Daoy (cell line): ENCODE data around the gene PRODH2. TPM values are rescaled to one million over a fixed set of nuclear protein-coding genes. Genes with fewer than 3 reads are reported as not detected.
"Not testable (repeated sequence)": the region's sequence is repeated elsewhere in the genome, so short reads cannot be mapped to it uniquely, and the experiment has no call there.

ENCODE experiments used
- DNase-seq: peaks from one replicate; pipeline ENCODE4 v3.0.0-alpha.2; 2015; ENCODE audit warnings: low read depth
- total RNA-seq: library from RNA; depleted of rRNA; stranded (reverse); fragments of >200 nt; shearing (Covaris generic); gene quantifications from 2 replicates; pipeline ENCODE4 v1.2.3, GENCODE V29; 2014

PRODH2 gene
- total RNA-seq, 1 experiment from 2014 or later: not detected

- no peak for DNase-seq
Observed at GRCh38 chr19:35796645-35797542, 15.8 kb downstream of the PRODH2 start.

- DNase-seq: not testable (repeated sequence)
Observed at GRCh38 chr19:35795564-35795963, 17.1 kb downstream of the PRODH2 start.

DNA sequence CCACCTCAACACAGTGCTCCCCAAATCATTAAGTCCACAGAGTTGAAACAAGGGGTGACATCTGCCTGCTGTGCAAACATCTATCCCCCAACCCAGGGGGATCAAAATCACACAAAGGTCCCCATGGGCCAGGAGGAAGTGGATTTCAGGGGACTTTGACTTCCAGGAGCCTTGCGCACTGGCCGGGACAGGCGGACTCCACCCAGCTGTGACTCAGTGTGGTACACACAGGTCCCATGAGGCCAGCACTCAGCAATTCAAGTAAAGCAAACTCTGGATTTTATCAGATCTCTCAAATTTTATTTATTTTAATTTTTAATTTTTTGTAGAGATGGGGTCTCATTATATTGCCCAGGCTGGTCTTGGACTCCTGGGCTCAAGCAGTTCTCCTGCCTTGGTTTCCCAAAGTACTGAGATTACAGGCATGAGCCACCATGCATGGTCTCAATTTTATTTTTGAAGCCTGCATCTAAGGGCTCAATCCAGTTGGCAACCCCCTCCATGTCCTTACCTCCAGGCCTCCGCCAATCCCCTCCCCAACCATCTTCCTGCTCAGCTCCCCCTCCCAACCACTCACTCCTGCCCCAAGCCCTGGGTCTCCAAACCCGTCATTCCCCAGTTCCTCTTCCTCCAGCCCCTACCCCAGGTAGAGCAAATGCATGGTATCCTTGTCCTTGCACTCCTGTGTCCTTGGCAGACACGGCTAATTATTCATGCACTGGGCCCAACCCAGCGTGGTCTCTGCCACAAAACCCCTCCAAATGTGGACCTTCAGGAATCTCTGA is 19.1 kb downstream of the PRODH2 start:
- peak; percentile 41 for DNase-seq

DNA sequence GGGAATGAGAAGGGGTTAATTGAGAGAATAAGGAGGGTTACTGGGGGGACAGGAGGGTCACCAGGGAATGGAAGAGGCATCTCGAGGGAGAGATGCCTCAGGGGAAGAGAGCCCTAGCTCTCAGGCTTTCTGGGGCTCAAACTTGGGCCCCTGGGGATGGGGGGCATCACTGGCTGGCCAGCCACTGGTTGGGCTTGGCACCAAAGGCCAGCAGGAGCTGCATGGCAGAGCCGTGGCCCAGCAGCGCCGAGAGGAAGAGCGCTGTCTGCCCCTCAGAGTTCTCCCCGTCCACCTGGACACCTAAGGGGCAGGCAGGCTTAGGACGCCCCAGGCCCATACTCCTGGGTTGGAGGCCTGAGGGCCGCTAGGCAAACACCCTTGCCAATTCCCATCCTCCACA is 19.8 kb downstream of the PRODH2 start:
- DNase-seq: no peak

DNA sequence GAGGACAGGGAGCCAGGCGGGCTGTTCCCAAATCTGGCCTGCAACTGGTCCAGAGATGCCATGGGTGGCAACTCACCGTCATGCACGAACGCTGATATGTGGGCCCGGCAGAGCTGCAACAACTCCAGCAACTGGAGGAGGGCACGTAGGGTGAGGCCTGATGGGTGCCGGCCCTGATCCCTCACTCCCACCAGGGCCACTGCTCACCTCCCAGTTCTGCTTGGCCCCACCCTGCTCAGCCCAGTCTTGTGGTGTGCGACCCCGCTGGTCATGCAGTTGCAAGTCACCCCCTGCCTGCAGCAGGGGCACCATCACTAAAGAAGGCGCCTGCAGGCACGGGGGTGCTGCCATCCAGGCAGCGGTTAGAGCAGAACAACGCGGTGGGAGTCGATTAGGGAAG is 20.3 kb downstream of the PRODH2 start:
- DNase-seq: no peak

GRCh38 chr19:35791814-35792279 is 20.8 kb downstream of the PRODH2 start:
- DNase-seq: no peak

- no peak for DNase-seq
Observed at GRCh38 chr19:35790981-35791813, 21.4 kb downstream of the PRODH2 start.

- no peak for DNase-seq
Observed at GRCh38 chr19:35789978-35790944, 22.4 kb downstream of the PRODH2 start.

- DNase-seq: no peak
Observed at GRCh38 chr19:35789195-35789977, 23.3 kb downstream of the PRODH2 start.

DNA sequence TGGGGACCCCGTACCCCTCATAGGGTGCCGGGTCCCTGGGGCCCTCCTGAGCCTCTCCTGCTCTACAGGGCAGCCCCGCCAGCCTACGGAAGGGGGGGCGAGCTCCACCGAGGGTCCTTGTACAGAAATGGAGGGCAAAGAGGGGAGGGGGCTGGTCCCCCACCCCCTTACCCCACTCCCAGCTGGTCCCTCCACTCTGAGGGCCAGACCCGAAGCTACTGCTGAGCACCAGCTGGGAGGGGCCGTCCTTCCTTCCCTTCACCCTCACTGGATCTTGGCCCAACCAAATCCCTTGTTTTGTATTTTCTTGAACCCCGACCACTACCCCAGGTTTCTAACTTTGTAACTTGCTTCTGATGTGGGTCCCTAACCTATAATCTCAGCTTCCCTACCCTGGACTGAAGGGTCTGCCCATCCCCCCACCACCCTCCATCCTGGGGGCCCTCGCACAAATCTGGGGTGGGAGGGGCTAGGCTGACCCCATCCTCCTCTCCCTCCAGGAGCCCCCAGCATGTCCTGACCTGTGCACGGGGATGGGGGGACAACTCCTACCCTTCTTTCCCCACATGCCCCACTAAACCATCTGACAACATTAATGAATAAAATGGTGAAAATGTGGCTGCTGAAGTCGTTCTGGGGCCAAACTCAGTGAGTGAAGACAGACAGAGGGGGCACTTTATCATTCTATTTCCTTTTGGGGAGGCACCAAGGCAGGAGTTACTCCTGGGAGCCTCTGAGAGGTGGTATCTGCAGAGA is 24.3 kb downstream of the PRODH2 start:
- no peak for DNase-seq

DNA sequence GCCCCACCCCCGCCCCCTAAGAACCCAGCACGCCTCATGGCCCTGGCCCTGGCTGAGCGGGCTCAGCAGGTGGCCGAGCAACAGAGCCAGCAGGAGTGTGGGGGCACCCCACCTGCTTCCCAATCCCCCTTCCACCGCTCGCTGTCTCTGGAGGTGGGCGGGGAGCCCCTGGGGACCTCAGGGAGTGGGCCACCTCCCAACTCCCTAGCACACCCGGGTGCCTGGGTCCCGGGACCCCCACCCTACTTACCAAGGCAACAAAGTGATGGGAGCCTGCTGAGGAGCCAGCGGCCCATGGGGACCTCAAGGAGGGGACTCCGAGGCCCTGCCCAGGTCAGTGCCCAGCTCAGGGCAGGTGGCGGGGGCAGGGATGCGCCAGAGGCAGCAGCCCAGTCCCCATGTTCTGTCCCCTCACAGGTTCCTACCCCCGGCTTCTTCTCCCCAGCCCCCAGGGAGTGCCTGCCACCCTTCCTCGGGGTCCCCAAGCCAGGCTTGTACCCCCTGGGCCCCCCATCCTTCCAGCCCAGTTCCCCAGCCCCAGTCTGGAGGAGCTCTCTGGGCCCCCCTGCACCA is 25.3 kb downstream of the PRODH2 start:
- no peak for DNase-seq

GRCh38 chr19:35786299-35787160 is 26.1 kb downstream of the PRODH2 start:
- DNase-seq: no peak

- DNase-seq: no peak
Observed at GRCh38 chr19:35785339-35785627, 27.4 kb downstream of the PRODH2 start.

GRCh38 chr19:35784503-35785338 is 27.9 kb downstream of the PRODH2 start:
- DNase-seq: no peak

DNA sequence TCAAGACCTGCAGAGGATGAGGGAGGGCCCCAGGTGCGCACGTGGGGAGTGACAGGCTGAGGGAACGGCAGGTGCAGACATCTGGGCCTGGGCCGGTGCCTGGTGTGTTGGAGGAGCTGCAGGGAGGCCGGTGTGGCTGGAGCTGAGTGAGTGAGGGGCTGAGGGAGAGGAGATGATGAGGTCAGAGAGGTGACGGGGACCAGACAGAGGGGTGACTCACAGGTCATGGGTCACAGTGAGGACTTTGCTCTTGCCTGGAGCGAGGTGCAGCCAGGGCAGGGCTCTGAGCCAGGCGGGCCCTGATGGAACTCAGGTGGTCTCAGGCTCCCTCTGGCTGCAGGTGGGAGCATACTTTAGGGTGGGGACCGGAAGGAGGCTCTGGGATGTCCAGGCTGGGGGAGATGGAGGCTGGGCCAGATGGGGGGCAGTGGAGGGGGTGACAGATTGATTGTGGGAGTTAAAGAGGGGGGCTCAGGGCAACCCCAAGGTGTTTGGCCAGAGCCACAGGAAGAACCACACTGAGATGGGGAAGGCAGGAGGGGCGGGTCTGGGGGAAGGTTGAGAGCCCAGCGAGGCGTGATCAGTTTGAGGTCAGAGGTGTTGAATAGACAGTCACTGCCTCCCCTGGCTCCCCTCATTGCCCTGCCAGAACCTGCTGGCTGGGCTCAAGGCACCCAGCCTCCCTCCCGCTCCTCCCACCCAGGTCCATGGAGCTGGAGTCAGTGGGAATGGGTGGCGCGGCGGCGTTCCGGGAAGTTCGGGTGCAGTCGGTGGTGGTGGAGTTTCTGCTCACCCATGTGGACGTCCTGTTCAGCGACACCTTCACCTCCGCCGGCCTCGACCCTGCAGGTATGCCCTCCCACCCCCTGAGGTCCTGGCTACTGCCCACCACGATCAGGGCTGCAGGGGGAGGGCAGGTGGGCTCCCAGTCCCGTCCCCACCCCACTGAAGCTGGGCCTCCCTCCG is 28.9 kb downstream of the PRODH2 start:
- no peak for DNase-seq

DNA sequence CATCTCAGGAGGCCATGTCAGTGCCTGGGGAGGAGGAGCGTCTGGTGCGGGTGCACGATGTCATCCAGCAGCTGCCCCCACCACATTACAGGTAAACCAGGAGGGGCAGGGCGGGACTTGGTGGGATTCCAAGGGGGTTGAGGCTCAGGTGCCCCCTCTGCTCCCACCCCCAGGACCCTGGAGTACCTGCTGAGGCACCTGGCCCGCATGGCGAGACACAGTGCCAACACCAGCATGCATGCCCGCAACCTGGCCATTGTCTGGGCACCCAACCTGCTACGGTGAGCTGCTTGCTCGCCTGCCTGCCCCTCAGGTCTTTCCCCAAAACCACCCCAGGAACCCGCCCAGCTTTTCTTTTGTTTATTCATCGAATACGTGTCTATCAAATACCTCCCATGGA is 30.1 kb downstream of the PRODH2 start:
- DNase-seq: no peak
